Activated effector memory CD4-positive, alpha-beta T cell treated with Interleukin-2 at 50 U/mL for 16 hours (primary cell): ENCODE measurements around the gene SLC25A22.

Experiments used
- DNase-seq: peaks from one replicate; pipeline ENCODE4 v3.0.0-alpha.2; 2020

The SLC25A22 gene

GRCh38 chr11:802693-803466 is 4.8 kb upstream of the SLC25A22 start:
- no peak for DNase-seq

- DNase-seq: no peak
These were observed 4.0 kb upstream of the SLC25A22 start for GRCh38 chr11:802018-802617.

- no peak for DNase-seq
These were observed 3.2 kb upstream of the SLC25A22 start for GRCh38 chr11:801097-801780.

GRCh38 chr11:800473-800872 is 2.4 kb upstream of the SLC25A22 start:
- DNase-seq: no peak

GRCh38 chr11:799641-800316 is 1.7 kb upstream of the SLC25A22 start:
- DNase-seq: no peak

- peak; percentile 66 for DNase-seq
These were observed 587 bp downstream of the SLC25A22 start for GRCh38 chr11:797296-798092.

GRCh38 chr11:796565-797295 is 1.4 kb downstream of the SLC25A22 start:
- DNase-seq: no peak

- peak; percentile 69 for DNase-seq
These were observed 2.2 kb downstream of the SLC25A22 start for GRCh38 chr11:795634-796564.

- no peak for DNase-seq
These were observed 3.1 kb downstream of the SLC25A22 start for GRCh38 chr11:794766-795633.

- no peak for DNase-seq
These were observed 3.9 kb downstream of the SLC25A22 start for GRCh38 chr11:794013-794765.

GRCh38 chr11:793556-793955 is 4.5 kb downstream of the SLC25A22 start:
- DNase-seq: no peak

- no peak for DNase-seq
These were observed 5.2 kb downstream of the SLC25A22 start for GRCh38 chr11:792873-793272.

GRCh38 chr11:792535-792821 is 5.6 kb downstream of the SLC25A22 start:
- no peak for DNase-seq

GRCh38 chr11:791658-792534 is 6.2 kb downstream of the SLC25A22 start:
- no peak for DNase-seq

- no peak for DNase-seq
These were observed 7.1 kb downstream of the SLC25A22 start for GRCh38 chr11:790721-791564.

- no peak for DNase-seq
These were observed 8.1 kb downstream of the SLC25A22 start, which contains the start of gene CEND1 for GRCh38 chr11:789943-790342. Gene CEND1 (minus strand): TSS chr11:790090. CDS start chr11:788576, 1,514 bp downstream.
